Right renal cortex interstitium (tissue), 3 donors: Measurements from ENCODE around the gene OSR1. TPM values are rescaled to one million over a fixed set of nuclear protein-coding genes. Genes with fewer than 3 reads are reported as not detected.
"Not testable (repeated sequence)": the region's sequence is repeated elsewhere in the genome, so short reads cannot be mapped to it uniquely, and the experiment has no call there.

Experiments
- DNase-seq, 3 donors: peaks; one replicate each; pipeline ENCODE4 v3.0.0-alpha.2; 2013; ENCODE audit warnings: low read depth in 3 of 3, low spot score in 2 of 3
- polyA plus RNA-seq, 3 donors: library from polyadenylated mRNA; unstranded; fragments of 120-200 nt; gene quantifications; one replicate each; pipeline ENCODE4 v1.2.1, GENCODE V29; 2013; ENCODE audit not compliant: insufficient read length in 3 of 3

The OSR1 gene
- 1 to 10 TPM; 4.4 to 5.7 (median 5.3) TPM for polyA plus RNA-seq

DNA sequence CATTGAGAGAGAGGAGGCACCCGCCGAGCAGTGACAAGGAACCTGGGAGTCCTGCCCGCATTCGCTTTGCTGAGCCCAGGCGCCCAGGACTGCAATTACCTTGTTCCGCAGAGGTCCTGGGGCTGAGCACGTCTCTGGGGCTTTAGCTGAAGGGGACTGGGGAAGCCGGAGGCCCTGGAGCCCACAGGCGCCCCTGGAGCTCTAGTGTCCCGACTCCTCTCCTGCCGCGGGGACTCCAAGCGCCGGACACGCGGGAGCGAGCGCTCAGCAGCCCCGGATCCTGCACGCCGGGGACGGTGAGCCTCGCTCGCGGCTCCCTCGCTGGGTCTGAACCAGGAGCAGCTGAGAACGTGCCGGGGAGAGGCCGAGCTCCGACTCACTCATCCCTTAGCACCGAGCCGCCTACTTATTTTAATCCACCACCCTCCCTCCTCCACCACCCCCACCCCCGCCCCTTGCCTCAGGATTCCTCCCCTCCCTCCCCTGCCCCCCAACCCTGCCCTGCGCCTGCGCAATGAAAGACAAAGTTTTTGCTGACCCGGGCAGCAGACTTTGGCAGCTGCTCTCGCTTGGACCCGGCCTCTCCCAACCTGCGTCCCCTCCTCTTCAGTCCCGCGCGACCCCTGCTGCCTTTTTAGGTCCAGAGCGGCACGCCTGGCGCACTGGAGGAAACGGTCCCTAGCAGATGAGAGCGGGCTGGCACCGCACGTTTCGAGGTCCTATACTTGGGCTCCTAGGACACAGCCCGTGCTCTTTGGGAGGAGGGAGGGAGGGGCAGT is at the start of gene OSR1:
Gene OSR1 (minus strand): TSS at position 382 of the 779 bp plus-strand sequence. CDS start 4,818 bp downstream, outside the sequence.
- peak in 1 of 3 donors; percentile 69 for DNase-seq

DNA sequence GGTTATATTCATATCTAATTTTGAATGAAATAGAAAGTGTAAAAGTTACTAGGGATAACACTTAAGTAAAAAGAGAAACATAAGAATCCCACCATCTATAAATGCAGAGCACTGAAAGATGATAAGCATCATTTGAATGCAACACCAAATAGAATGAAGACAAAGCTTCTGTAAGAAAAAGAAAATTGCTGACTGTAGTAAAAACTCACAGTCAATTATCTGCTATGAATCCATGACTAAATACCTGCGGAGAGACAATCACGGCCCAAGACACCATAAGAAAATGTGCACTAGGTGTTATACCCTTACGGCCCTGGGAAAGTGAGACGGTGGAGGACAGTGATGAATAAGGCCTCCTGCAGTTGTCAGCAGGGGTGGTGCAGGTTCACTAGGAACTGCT is 45.4 kb upstream of the OSR1 start:
- DNase-seq: no peak

DNA sequence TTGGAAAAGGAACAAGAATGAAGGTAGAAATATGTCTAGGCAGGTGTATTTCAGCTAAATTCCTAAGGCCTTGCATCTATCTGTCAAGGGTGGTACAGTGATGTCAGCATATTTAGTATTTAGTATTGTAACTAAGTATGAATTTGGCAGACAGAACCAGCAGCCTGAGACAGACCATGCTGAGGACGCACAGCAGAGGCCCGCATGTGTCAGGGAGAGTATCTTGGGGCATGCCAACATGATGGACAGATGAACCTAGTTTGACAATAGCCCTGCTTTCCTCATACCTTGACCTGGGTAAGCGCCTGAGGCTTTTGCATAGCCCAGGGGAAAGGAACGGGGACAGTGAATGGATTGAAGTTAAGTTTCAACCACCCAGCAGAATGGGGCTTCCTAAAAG is 33.8 kb upstream of the OSR1 start:
- DNase-seq: no peak

DNA sequence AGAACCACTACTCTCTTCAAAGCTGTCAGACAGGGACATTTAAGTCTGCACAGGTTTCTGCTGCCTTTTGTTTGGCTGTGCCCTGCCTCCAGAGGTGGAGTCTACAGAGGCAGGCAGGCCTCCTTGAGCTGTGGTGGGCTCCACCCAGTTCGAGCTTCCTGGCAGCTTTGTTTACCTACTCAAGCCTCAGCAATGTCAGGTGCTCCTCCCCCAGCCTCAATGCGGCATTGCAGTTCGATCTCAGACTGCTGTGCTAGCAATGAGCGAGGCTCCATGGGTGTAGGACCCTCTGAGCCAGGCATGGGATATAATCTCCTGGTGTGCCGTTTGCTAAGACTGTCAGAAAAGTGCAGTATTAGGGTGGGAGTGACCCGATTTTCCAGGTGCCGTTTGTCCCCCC is 31.0 kb upstream of the OSR1 start:
- not testable (repeated sequence) for DNase-seq

DNA sequence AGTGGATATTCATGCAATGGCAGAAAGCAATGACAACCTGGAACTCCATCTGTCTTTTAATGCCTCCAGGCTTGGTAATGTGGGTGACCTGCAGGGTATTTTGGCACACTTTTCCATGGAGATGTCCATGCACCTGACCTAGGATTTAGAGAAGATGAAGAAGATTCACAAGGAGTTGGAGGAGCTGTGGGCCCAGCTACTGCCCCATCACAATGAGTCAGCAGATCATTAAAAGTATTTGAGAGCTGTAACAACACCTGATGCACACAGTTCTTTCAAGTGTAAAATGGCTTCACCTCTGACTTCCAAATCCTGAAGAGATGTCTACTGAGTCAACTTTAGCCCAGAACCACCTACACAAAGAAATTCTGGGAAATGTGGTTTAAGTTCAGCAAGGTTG is 22.1 kb upstream of the OSR1 start:
- DNase-seq: no peak

DNA sequence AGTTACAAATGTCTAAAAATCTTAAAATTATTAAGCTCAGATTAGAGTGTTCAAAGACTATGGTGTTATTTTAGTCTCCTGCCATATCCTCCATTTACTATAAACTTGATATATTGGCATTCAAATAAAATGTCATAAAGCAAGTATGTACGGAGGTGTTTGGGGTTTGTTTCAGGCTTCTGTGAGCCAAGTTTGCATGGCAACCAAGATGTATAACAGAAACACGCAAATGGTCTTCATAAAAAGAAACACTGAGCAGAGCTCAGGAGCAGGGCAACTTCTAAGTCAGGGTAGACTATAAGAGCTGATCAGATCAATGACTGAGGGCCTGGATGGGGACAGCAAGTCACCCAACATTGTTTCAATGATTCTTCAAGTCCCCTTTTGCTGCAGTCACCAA is 20.5 kb upstream of the OSR1 start:
- no peak for DNase-seq

DNA sequence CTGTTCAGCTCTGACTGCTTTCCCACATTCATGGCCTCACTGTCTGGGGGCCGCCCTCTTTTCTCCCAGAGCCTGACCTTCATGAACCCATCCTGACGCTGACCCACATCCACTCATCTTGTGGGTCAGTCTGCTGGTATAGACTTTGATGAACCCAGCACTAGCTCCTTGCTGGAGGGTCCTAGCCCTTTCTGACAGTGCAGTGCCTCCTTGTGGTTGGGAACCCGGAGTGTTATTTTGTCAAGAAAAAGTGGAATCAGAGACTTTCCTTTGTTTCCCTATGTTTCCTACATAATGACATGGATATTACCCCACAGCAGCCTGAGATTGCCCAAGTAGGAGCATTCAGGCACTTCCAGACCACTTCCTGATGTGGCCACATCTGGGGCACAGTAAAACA is 19.3 kb upstream of the OSR1 start:
- DNase-seq: no peak

DNA sequence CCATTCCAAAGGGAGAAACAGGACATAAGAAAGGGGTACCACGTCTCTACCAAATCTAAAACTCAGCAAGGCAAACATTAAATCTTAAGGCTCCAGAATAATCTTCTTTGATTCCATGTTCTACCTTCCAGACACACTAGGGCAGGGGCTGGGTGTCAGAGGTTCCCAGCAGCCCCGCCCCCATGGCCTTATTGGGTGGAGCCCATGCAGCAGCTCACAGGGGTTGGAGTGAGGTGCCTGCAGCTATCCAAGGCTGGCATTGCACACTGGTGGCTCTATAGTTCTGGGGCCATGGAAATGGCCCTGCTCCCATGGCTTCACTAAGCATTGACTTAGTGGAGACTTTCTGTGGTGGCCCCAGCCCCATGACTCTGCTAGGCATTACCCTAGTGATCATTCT is 14.9 kb upstream of the OSR1 start:
- DNase-seq: no peak

DNA sequence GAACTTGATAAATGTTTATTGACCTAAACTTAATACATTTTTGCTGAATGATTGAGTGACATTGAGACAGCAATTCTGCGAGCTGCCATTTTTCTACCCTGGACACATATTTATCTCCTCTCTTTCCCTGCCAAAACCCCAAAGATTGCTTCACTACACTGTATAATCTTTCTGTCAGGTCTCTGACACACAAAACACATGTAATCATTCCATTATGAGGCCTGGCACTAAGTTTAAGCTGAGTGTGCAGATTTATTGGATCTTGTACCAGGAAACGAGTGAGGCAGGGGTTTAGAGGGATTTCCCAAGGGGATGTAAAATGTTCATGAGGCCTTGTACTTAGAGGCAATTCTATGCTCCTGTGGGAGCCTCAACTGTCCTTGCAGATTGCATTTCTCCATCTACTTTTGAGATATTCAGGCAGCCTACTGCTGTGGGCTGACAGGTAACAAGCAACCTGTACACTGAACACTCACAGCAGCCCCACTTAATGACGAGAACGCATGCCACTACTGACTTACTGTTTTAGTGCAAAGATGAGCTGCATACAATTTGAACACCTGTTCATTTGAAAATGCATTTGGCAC is 13.7 kb upstream of the OSR1 start:
- DNase-seq: no peak

DNA sequence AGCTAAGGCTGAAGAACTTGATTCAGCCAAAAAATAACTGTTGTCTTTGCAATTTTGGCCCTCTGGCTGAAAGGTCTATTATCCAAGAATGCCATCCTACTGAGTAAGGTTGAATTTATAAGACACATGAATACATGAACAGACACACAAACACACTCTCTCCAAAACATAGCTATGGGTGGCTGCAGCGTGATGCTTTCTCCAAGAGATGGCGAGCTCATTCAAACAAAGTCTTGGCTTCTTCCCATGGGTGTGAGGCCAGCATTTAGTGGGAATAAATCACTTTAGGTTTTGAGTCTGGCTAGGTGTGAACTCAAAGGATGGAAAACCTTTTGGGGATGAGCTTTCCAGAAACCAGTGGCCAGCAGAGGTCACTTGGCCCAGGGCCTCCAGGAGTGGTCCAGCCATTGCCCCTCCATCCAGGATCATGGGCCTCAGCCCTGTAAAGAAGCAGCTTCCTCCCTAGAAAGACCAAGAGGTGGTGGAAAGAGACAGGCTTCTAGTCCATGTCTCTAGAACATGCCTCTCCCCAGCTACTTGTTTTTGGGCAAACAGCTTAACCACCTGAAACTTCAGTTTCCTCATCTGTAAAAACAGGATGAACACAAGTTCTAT is 11.0 kb upstream of the OSR1 start:
- DNase-seq: no peak

DNA sequence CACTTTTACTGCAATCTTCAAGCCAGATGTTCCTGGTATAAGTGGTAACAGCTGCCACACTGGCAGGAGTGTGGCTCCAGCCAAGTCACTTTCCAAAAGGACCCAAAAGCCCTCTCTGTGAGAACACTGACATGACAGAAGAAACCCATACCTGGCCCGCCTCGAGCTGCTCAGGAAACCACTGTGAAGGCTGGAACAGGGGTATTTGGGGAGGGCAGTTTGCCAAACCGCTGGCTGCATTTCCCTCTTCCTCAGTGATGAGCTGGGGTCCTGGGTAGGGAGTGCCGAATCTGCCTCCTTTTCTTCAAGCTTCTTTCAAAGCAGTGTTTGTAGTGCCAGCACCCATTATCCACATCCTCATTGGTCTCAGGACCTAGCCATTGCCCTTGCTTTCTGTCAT is 10.3 kb upstream of the OSR1 start:
- no peak for DNase-seq

DNA sequence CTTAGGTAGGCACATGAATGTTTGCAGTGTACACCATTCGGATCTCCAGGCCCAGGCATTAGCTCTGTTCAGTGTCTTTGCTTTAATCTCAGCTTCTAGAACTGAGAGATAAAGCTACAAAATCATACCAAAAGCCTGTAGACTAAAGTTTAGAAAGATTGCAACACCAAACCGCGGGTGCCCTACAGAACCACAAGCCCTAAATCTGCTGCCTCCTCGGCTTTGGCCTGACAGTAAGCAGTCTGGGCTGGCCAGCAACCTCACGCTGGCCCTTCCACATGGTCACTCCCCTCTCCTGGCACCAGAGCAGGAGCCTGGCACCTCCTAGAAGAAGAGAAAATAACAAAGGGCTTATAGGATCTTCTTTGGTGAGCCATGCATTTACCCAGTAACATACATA is 8.9 kb upstream of the OSR1 start:
- no peak for DNase-seq

DNA sequence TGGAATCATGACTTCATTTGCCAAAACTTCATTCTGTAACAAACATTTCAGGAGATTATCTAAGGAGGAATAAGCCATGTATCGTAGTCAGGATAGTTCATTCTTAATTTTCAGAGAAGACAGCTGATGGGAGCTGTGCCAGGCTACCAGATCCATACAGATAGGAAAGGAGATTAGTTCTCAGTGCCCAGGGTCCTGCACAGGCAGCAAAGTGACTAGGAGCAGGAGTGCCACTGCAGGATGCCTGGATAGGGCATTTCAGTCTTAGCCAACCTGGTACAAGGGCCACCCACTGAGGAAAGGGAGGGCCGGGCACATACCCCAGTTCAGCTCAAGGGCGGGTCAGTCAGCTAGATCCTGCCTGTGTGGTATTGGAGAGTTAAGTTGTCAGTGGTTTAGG is 6.7 kb upstream of the OSR1 start:
- DNase-seq: no peak

DNA sequence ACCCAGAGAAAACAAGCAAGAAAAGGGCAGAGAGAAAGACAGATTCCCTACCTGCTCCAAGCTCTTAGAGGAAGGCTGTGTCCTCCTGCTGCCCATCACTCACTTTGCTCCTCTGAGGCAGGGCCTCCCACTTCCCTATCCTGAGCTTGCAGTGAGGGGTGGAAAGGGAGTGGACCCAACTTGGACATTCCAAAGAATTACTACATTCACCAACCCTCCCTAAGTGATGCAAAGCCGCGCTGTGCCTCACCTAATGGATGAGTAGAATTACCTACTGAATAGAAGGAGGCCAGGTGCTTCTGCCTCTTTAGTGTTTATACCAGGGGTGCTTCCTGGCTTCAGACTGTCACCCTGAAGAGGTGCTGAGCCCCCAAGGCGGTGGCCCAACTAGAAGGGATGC is 5.6 kb upstream of the OSR1 start:
- no peak for DNase-seq

DNA sequence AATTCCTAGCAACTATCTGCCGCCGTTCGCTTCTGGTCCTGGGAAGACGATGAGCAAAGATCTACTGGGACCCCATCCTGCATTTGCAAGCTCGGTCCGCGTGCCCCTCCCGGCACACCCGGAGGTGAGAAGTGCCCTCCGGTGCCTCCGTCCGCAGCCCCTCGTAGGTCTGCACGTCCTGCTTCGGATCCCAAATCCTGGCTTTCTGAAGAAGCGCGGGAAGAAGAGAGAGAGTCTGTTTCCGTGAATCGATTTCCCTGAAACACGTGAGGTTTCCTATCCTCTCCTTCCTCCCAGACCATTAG is 5.0 kb upstream of the OSR1 start:
- DNase-seq: no peak

DNA sequence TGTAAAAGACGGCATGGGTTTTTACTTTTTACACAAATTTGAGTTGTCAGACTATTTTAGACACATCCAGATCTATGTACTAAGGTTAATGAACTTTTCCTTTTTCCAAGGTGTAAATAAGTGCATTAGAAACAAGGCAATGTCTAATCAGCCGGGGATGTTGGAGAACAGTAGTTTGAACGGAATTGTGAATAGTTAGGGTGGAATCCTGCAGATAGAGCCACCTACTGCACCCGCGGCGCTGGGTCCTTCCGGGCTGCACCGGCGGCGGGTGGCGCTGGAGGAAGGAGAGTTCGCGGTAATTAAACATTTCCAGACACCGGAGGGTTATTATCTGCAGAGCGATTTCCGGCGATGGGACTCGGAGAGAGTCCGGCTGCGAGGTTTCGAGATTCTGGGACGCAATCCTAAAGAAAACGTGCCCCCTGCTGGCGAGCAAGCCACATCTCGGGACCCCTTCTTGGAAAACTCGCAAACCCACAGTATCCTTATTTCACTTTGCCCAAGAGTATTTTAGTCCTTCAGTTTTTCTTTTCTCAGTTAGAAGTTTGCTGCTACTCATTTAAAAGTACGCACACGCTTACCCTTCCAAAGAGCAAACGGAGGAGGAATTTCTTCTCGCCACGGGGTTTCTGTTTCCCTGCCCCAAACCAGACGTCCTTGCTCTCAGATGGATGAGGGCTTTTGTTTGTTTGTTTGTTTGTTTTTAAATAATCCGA is 4.5 kb upstream of the OSR1 start:
- peak in 1 of 3 donors; percentile 86 for DNase-seq

DNA sequence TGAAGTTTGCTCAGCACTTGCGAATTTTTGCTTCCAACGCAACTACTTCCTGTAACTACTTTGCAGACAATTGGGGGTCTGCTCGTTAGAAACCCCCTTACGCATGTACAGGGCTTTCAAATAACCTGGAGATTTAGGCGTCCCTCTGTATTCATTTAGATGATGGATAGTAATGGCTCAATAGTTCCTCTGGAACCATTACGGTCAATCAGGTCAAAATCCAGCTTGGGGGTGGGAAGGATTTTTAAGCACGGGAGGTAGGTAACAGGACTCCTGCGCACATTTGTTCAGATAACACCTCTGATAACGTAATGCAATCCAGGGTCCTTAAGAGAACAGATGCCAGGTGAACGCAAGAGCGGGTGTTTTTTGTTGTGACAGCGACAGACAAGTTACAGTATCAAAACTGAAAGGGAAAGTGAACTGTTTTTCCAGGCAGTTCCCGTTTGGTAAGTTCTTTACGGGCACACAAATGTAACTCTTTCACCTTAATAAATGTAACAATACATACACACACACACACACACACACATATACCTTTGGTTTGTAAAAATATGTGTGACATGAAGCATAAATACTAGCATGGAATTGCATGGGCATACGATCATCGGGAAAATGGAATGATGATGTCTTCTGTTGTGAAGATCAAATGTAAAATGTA is 3.8 kb upstream of the OSR1 start:
- DNase-seq: no peak

DNA sequence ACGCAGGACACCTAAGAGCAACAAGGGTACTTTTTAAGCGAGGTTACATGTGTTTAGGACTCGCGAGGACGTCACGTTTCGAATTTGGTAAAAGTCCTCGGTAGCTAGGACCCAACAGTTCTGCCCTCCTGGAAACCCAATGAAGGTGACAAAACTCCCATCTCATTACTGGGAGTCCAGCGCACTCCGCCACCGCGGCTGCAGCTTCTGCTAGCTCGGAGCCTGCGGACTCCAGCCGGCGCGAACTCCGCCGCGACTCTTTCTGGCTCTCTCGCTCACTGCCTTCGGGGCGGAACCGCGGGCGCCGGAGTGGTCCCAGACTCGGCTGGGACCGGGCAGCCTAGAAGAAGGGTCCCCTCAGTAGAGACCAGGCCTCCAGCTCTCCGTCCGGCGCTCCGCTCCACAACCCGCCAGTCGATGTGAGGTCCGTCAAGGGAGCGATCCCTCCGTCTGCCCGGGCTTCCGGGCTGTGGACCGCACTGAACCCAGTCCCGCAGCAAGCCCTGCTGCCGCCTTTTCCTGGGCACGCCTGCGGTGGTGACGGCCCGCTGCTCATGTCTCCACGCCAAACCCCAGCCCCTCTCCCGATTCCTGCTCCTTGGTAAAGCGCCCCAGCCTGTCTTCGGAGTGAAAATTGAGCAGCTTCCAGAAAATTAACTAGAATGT is 3.0 kb upstream of the OSR1 start:
- no peak for DNase-seq

DNA sequence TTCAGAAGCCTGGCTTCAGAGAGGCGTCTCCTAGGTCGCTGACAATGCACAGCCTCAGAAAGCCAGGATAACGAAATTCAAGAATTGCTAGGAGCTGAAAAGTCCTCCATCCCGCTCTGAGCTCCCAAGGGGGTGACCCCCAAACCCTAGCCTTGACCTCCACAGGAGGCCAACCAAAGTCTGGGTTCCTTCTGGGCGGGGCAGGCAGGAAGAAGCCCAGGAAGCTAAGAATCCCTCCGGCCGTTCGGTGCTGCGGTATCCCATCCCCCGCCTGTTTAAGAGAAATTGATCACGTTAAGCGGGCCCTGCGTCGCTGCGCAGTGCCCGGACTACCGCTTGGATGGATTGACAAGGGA is 2.5 kb upstream of the OSR1 start:
- no peak for DNase-seq

DNA sequence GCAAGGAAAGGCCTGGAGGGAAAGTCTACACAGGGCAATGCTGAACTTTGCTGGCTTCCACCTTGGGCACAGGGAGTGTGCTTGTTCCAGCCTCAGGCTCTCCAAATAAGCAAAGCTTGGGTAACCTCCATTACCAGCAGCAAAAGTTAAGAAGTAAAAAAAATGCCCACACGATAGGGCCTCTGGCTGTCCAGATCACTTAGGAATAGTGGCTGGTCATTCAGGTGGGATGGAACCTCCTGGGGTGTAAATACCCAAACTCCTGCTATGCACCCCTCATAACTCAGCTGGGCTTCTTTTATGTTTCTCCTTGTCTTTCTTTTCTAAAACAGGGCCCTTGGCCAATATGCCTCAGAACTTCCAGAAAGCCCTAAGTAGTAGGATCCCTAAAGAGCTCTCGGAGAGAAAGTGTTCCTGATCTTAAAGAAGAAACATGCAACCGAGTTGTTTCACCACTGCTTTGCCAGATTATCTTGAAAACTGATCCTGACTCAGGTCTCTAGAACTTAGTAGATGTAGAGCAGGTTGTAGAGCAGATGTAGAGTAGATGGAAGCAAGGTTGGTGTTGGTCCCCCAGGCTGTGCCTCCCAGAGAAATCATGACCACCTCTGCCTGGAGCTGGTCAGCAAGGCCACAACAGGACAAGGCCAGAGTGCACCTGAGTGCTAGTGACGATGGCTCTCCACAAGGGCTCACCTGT is 2.0 kb upstream of the OSR1 start:
- DNase-seq: no peak
